ENCODE data around the gene SCARF2. TPM values are rescaled to one million over a fixed set of nuclear protein-coding genes. Genes with fewer than 3 reads are reported as not detected.
A peak's percentile ranks its signal among the peaks of the same experiment; 100 is the strongest.

SCARF2 gene
- total and polyA plus RNA-seq, 2 donors (not counting 1 experiment from before 2014, with no cell fraction given) = 0.86 to 1.3 TPM

DNA sequence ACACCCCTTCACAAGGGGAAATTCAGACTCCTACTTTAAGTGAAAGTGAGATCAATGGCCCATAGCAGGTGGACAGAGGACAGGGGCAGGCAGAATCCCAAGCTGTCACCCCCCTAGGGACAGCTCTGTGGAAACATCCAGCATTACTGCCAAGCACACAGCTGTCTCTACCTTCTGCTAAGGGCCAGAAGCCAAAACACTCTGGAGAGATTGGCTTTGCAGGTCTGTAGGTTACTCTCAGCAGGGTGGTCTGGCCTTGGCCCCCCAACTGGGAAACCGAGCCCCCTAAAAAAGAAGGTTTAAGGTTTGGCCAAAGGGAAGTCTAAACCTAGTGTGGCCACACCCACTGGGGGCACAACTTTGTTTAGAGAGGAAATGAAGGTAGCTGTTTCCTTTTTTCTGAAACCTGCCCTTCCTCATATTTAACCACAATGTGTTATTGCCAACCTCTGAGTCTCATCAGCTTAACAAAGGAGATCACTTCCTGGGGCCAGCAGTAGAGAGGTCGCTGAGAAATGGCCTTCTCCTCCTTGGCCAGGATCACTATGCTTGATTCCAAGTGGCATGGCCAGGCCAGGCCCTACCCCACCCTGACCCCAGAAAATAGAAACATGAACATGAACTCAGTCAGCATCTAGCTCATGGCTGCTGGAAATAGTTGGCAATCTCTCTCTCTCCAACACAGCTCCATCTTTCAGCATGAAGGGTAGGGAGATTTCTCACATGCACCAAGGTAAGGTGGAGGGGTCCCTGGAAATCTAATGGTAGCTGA, 25.9 kb upstream of the SCARF2 start:
- peak overlapping the region; percentile 87 to 89 for H3K27ac ChIP-seq (ENCODE audit: low read length in 2 of 2)
- H3K4me1 ChIP-seq (ENCODE audit: control insufficient read depth in 2 of 2, insufficient read depth in 2 of 2, low read length in 2 of 2) = peaks cover 35 to 38% of the 10 kb centered on the region in 2 donors
- Mint-ChIP-seq H3K27me3 (no peaks in the 10 kb centered on the region), H3K4me3 (peak overlapping the region; percentile 80), H3K9me3 (ENCODE audit: insufficient read depth) (no peaks in the 10 kb centered on the region), H3K4me1 (peaks cover 51% of the 10 kb centered on the region), H3K27ac (peak overlapping the region; percentile 100)
- H3K36me3 ChIP-seq (replicated peaks in 1 of 2; ENCODE audit: control extremely low read depth in 1 of 2, control insufficient read depth in 1 of 2, extremely low read depth in 1 of 2, insufficient read depth in 2 of 2, low read length in 1 of 2) = peaks cover 0 to 15% of the 10 kb centered on the region in 2 experiments
- ChIA-PET CTCF (interaction anchor here (0.6 to 3.7 kb wide), 15 partner anchors 9 to 100 kb away, joined by 3 to 35 read pairs (median 4); partner anchors contain the start of gene MED15), POLR2A (interaction anchor here (0.5 to 2.4 kb wide), 9 partner anchors 11 to 335 kb away, joined by 3 to 13 read pairs (median 6); partner anchors contain the start of genes KLHL22, MED15 and ZNF74)
- peak overlapping the region; percentile 71 for H3K4me2 ChIP-seq (replicated peaks; ENCODE audit: low read depth, low read length, poor library complexity, severe bottlenecking)
- H3K79me2 ChIP-seq (ENCODE audit: control insufficient read depth, insufficient read depth, low read length) = peaks cover 23% of the 10 kb centered on the region
- DNase-seq (peak; percentile 82), ATAC-seq (ENCODE audit: low read depth) (peak; percentile 80)
- H3K9me3 ChIP-seq (ENCODE audit: control extremely low read depth in 1 of 3, control insufficient read depth in 2 of 3, insufficient read depth in 1 of 3, low read length in 2 of 3) = peaks cover 0 to 19% (median 0%) of the 10 kb centered on the region in 3 donors
- no peaks in the 10 kb centered on the region for H3K27me3 ChIP-seq (replicated peaks in 1 of 4; ENCODE audit: control extremely low read depth in 1 of 4, control insufficient read depth in 3 of 4, insufficient read depth in 4 of 4, low read length in 3 of 4)
- no peaks in the 10 kb centered on the region for H4K20me1 ChIP-seq (ENCODE audit: control insufficient read depth, insufficient read depth, low read length, poor library complexity, severe bottlenecking)
- intact Hi-C loops (cut with micrococcal nuclease) = loop anchor here (1.0 to 2.0 kb wide), 4 partner anchors 32 to 69 kb away; partner anchors contain the start of genes KLHL22, MED15 and ZNF74
- peak overlapping the region in 4 of 5 experiments; percentile 18 to 50 (median 28) for H3K4me3 ChIP-seq (ENCODE audit: control extremely low read depth in 1 of 5, extremely low read depth in 1 of 5, insufficient read depth in 1 of 5, low read depth in 2 of 5, low read length in 4 of 5)
- H2AFZ ChIP-seq (ENCODE audit: insufficient read depth, low read depth, low read length, poor library complexity, severe bottlenecking) = peak overlapping the region; percentile 70
- TF ChIP-seq EZH2 (IDR thresholded peaks at IDR 0.05; ENCODE audit: borderline replicate concordance, insufficient read depth, low read depth, low read length, poor library complexity, severe bottlenecking) = no peak
- TF ChIP-seq, protein P1, sequence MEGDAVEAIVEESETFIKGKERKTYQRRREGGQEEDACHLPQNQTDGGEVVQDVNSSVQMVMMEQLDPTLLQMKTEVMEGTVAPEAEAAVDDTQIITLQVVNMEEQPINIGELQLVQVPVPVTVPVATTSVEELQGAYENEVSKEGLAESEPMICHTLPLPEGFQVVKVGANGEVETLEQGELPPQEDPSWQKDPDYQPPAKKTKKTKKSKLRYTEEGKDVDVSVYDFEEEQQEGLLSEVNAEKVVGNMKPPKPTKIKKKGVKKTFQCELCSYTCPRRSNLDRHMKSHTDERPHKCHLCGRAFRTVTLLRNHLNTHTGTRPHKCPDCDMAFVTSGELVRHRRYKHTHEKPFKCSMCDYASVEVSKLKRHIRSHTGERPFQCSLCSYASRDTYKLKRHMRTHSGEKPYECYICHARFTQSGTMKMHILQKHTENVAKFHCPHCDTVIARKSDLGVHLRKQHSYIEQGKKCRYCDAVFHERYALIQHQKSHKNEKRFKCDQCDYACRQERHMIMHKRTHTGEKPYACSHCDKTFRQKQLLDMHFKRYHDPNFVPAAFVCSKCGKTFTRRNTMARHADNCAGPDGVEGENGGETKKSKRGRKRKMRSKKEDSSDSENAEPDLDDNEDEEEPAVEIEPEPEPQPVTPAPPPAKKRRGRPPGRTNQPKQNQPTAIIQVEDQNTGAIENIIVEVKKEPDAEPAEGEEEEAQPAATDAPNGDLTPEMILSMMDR (IDR thresholded peaks at IDR 0.05) = no peak
- H3K9ac ChIP-seq (ENCODE audit: low read length) = peak overlapping the region; percentile 45
- WGBS (ENCODE audit: insufficient coverage) = no CpG with 5 or more reads among the region's 2 CpGs

DNA sequence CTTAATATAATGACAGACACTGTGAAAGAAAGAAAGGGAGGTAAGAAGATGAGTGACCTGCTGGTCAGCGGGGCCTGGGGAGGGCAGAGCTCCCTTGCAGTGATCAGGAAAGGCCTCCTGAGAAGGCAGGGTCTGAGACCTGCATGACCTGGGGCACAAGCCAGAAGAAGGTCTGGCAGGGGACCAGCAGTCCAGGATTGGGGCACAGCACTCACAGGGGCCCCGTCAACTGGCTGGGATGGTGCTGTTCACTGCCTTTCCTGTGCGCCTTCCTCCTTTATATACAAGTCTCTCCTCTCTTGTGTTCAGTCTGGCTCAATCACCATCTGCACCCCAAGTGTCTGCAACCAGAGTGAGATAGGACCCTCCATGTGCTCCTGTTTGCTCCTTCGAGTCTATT, 22.2 kb upstream of the SCARF2 start:
- 96% methylated on average over 3 of the region's 4 CpGs for WGBS (ENCODE audit: insufficient coverage)
- DNase-seq (no peak), ATAC-seq (ENCODE audit: low read depth) (no peak)
- Histone ChIP-seq H3K27ac (ENCODE audit: low read length in 2 of 2) (no peak overlapping the region), H3K9me3 (ENCODE audit: control extremely low read depth in 1 of 3, control insufficient read depth in 2 of 3, insufficient read depth in 1 of 3, low read length in 2 of 3) (peaks cover 0 to 15% (median 0%) of the 10 kb centered on the region in 3 donors), H3K4me1 (ENCODE audit: control insufficient read depth in 2 of 2, insufficient read depth in 2 of 2, low read length in 2 of 2) (peaks cover 35 to 38% of the 10 kb centered on the region in 2 donors), H4K20me1 (ENCODE audit: control insufficient read depth, insufficient read depth, low read length, poor library complexity, severe bottlenecking) (no peaks in the 10 kb centered on the region), H2AFZ (ENCODE audit: insufficient read depth, low read depth, low read length, poor library complexity, severe bottlenecking) (no peak overlapping the region), H3K36me3 (replicated peaks in 1 of 2; ENCODE audit: control extremely low read depth in 1 of 2, control insufficient read depth in 1 of 2, extremely low read depth in 1 of 2, insufficient read depth in 2 of 2, low read length in 1 of 2) (peaks cover 0 to 20% of the 10 kb centered on the region in 2 experiments), H3K4me2 (replicated peaks; ENCODE audit: low read depth, low read length, poor library complexity, severe bottlenecking) (no peak overlapping the region), H3K9ac (ENCODE audit: low read length) (no peak overlapping the region), H3K79me2 (ENCODE audit: control insufficient read depth, insufficient read depth, low read length) (peaks cover 45% of the 10 kb centered on the region), H3K4me3 (ENCODE audit: control extremely low read depth in 1 of 5, extremely low read depth in 1 of 5, insufficient read depth in 1 of 5, low read depth in 2 of 5, low read length in 4 of 5) (no peak overlapping the region), H3K27me3 (replicated peaks in 1 of 4; ENCODE audit: control extremely low read depth in 1 of 4, control insufficient read depth in 3 of 4, insufficient read depth in 4 of 4, low read length in 3 of 4) (no peaks in the 10 kb centered on the region)
- Mint-ChIP-seq H3K27ac (no peak overlapping the region), H3K9me3 (ENCODE audit: insufficient read depth) (no peaks in the 10 kb centered on the region), H3K4me1 (peaks cover 48% of the 10 kb centered on the region), H3K27me3 (no peaks in the 10 kb centered on the region), H3K4me3 (no peak overlapping the region)
- ChIA-PET POLR2A (no interaction called here), CTCF (interaction anchor here (1.3 kb wide), 1 partner anchor 42 kb away, joined by 11 read pairs; no protein-coding TSS in a partner anchor)
- no peak for TF ChIP-seq EZH2 (IDR thresholded peaks at IDR 0.05; ENCODE audit: borderline replicate concordance, insufficient read depth, low read depth, low read length, poor library complexity, severe bottlenecking)
- TF ChIP-seq, protein P1 (IDR thresholded peaks at IDR 0.05) = no peak
- intact Hi-C loops (cut with micrococcal nuclease) = no loop called here

Measured in B cell (primary cell).